Suprapubic skin (tissue), 4 donors: ENCODE data around the gene NKAIN2. TPM values are rescaled to one million over a fixed set of nuclear protein-coding genes. Genes with fewer than 3 reads are reported as not detected.

Experiments used
- DNase-seq, 2 donors: peaks; one replicate each; pipeline ENCODE4 v3.0.0-alpha.2; 2019; ENCODE audit warnings: low spot score in 2 of 2
- H3K27ac ChIP-seq: fragments of 200-600 bp; sonication (generic); one replicate; pipeline ENCODE4 v1.5.1; 2019
- H3K27me3 ChIP-seq: fragments of 200-600 bp; sonication (generic); one replicate; pipeline ENCODE4 v1.5.1; 2019
- H3K36me3 ChIP-seq: fragments of 200-600 bp; sonication (generic); one replicate; pipeline ENCODE4 v1.5.1; 2019
- H3K4me1 ChIP-seq: fragments of 200-600 bp; sonication (generic); one replicate; pipeline ENCODE4 v1.5.1; 2019
- H3K4me3 ChIP-seq: fragments of 200-600 bp; sonication (generic); one replicate; pipeline ENCODE4 v1.5.1; 2019; ENCODE audit warnings: mild to moderate bottlenecking
- H3K9me3 ChIP-seq: fragments of 200-600 bp; sonication (generic); one replicate; pipeline ENCODE4 v1.5.1; 2019
- EP300 ChIP-seq: sonication (generic); formaldehyde crosslinking; IDR thresholded peaks from one replicate; pipeline ENCODE4 v1.6.1; 2017; ENCODE audit warnings: antibody characterized with exemption
- POLR2A ChIP-seq, 2 donors: fragments of 450-650 bp; IDR thresholded peaks; one replicate each; pipeline ENCODE4 v1.6.1; 2017; ENCODE audit warnings: antibody characterized with exemption in 2 of 2, mild to moderate bottlenecking in 2 of 2, moderate library complexity in 2 of 2
- POLR2AphosphoS5 ChIP-seq, 3 donors: sonication (generic); formaldehyde crosslinking; IDR thresholded peaks; one replicate each; pipeline ENCODE4 v1.6.1; 2017; ENCODE audit warnings: antibody characterized with exemption in 3 of 3
- WGBS: methylation state at CpG from one replicate; pipeline ENCODE4 v1.1.5; 2018; 5-methylcytosine and 5-hydroxymethylcytosine counted together
- total RNA-seq, 4 donors: library from RNA; depleted of rRNA; stranded (reverse); fragments of >200 nt; gene quantifications; one replicate each; pipeline ENCODE4 v1.1.0, GENCODE V29; 2016
- TF ChIP-seq, protein P1 (sequence below), 2 donors: fragments of 200-600 bp in 1 of 2; fragments of 450-650 bp in 1 of 2; sonication (generic) in 1 of 2; IDR thresholded peaks; one replicate each; pipeline ENCODE4 v1.5.1; 2016 to 2019; ENCODE audit warnings: antibody characterized with exemption in 2 of 2, mild to moderate bottlenecking in 1 of 2, moderate library complexity in 1 of 2

The NKAIN2 gene
- total RNA-seq, 4 donors from 2014 or later: 0.40 TPM; not detected in 3

DNA sequence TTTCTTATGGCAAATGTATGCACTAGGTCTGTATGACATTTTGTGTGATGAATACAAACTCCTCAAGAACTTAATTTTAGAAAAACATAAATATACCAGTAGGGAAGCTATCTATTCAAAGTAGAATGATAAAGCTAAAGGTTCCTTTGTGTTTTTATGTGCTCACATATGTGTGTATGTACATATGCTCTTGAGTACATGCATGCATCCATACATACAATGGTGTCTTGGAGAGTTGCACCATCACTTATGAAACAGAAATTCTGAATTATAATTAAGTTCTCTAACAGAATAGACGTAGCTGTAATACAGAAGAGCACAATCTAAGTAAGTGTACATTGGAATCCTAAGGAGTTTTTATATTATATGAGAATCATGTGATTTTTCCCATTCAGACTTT lies 2.3 kb downstream of the NKAIN2 start:
- Histone ChIP-seq H3K27ac (no peak overlapping the region), H3K9me3 (no peaks in the 10 kb centered on the region), H3K4me1 (peaks cover 16% of the 10 kb centered on the region), H3K36me3 (no peaks in the 10 kb centered on the region), H3K4me3 (no peak overlapping the region), H3K27me3 (peaks cover 66% of the 10 kb centered on the region)
- TF ChIP-seq, protein P1, sequence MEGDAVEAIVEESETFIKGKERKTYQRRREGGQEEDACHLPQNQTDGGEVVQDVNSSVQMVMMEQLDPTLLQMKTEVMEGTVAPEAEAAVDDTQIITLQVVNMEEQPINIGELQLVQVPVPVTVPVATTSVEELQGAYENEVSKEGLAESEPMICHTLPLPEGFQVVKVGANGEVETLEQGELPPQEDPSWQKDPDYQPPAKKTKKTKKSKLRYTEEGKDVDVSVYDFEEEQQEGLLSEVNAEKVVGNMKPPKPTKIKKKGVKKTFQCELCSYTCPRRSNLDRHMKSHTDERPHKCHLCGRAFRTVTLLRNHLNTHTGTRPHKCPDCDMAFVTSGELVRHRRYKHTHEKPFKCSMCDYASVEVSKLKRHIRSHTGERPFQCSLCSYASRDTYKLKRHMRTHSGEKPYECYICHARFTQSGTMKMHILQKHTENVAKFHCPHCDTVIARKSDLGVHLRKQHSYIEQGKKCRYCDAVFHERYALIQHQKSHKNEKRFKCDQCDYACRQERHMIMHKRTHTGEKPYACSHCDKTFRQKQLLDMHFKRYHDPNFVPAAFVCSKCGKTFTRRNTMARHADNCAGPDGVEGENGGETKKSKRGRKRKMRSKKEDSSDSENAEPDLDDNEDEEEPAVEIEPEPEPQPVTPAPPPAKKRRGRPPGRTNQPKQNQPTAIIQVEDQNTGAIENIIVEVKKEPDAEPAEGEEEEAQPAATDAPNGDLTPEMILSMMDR (IDR thresholded peaks at IDR 0.05): no peak
- TF ChIP-seq POLR2A (IDR thresholded peaks at IDR 0.05) (no peak), EP300 (no peak), POLR2AphosphoS5 (IDR thresholded peaks at IDR 0.05) (no peak)
- WGBS: 62% methylated on average over 1 of the region's 1 CpG
- DNase-seq: no peak

DNA sequence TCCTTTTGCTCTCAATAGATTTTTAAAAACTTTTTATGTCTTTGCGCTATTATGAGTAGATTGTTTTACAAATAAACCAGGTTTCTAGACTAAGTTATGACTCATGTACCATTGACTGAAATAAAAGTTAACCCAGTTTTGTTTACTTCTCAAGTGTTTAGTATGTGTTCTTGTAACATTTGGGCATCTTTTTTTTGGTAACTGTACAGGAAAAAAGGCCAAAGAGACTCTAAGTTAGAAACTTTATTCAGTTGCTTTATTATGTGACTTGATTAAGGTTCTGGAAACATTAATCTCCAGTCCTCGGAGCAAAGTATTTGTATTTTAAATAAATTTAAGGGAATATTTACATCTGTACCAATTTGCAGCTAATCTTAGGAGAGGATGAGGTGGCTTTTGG lies 2.9 kb downstream of the NKAIN2 start:
- TF ChIP-seq EP300 (no peak), POLR2AphosphoS5 (IDR thresholded peaks at IDR 0.05) (no peak), POLR2A (IDR thresholded peaks at IDR 0.05) (no peak)
- TF ChIP-seq, protein P1 (IDR thresholded peaks at IDR 0.05): no peak
- Histone ChIP-seq H3K27ac (no peak overlapping the region), H3K27me3 (peaks cover 60% of the 10 kb centered on the region), H3K4me3 (no peak overlapping the region), H3K4me1 (peaks cover 16% of the 10 kb centered on the region), H3K36me3 (no peaks in the 10 kb centered on the region), H3K9me3 (no peaks in the 10 kb centered on the region)
- no peak for DNase-seq
- WGBS: 78% methylated on average over 2 of the region's 2 CpGs

DNA sequence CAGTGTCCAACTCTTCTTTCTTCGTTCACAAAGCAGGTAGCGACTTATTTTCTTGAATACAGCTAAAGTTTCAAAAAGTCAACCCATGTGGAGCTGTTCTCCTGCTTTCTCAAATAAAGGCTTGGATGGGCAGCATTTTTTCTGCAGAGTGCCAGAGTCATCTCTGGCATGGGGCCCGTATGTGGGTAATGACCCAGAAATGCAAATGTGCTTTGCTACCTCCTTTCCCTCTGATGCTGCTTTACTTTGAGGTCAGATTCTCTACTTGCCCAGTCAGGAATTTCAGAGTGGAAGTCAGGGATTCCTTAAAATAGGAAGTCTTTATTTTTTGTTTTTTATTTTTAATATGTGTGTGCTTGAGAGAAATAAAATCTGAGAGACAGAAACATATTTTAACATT lies 4.9 kb downstream of the NKAIN2 start:
- H3K27ac ChIP-seq: no peak overlapping the region
- H3K4me3 ChIP-seq: no peak overlapping the region
- 61% methylated on average over 3 of the region's 3 CpGs for WGBS
- no peaks in the 10 kb centered on the region for H3K9me3 ChIP-seq
- H3K36me3 ChIP-seq: no peaks in the 10 kb centered on the region
- H3K4me1 ChIP-seq: peaks cover 4% of the 10 kb centered on the region
- TF ChIP-seq POLR2AphosphoS5 (IDR thresholded peaks at IDR 0.05): no peak
- no peak for TF ChIP-seq POLR2A (IDR thresholded peaks at IDR 0.05)
- TF ChIP-seq, protein P1 (IDR thresholded peaks at IDR 0.05): no peak
- no peak for TF ChIP-seq EP300
- no peak for DNase-seq
- H3K27me3 ChIP-seq: peaks cover 45% of the 10 kb centered on the region

DNA sequence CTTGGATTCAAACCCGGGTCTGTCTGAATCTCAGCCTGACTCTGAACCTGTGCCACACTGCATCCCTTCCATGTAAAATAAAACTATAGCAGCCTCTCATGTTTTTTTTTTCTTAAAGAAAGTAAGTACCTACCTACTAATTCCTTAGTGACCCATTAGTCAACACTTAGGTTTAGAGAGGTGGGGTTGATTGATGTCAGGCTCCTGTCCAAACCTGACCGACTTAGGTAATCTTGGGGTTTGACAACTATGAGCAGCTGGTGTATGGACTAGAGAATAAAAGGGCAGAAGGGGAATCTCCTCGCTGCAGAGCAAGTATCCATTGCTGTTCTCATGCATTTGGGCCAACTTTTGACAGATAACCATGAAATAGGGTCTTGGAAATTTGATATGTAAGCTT lies 6.5 kb downstream of the NKAIN2 start:
- Histone ChIP-seq H3K4me3 (no peak overlapping the region), H3K27me3 (peaks cover 30% of the 10 kb centered on the region), H3K4me1 (no peaks in the 10 kb centered on the region), H3K9me3 (no peaks in the 10 kb centered on the region), H3K36me3 (no peaks in the 10 kb centered on the region), H3K27ac (no peak overlapping the region)
- no peak for TF ChIP-seq POLR2AphosphoS5 (IDR thresholded peaks at IDR 0.05)
- TF ChIP-seq, protein P1 (IDR thresholded peaks at IDR 0.05): no peak
- TF ChIP-seq EP300: no peak
- TF ChIP-seq POLR2A (IDR thresholded peaks at IDR 0.05): no peak
- 74% methylated on average over 3 of the region's 3 CpGs for WGBS
- no peak for DNase-seq

DNA sequence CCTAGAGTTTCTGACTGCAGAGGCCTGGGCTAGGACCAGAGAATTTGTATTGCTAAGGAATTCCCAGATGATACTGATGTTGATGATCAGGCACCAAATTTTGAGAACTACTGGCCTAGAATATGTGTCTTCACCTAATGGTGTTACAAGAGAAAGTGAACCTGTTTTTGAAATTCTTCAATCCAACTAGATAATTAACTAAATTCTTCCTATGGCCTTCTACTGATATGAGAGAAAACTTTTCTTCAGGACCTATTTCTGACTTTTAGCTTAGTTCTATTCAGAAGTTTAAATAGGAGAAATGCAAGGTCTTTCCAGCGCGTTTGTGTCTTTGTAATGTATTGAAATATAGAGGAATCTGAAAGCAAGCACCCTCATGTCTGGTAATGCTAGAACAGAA lies 7.3 kb downstream of the NKAIN2 start:
- Histone ChIP-seq H3K27ac (no peak overlapping the region), H3K27me3 (peaks cover 22% of the 10 kb centered on the region), H3K4me3 (no peak overlapping the region), H3K9me3 (no peaks in the 10 kb centered on the region), H3K36me3 (no peaks in the 10 kb centered on the region), H3K4me1 (no peaks in the 10 kb centered on the region)
- TF ChIP-seq POLR2AphosphoS5 (IDR thresholded peaks at IDR 0.05) (no peak), EP300 (no peak), POLR2A (IDR thresholded peaks at IDR 0.05) (no peak)
- TF ChIP-seq, protein P1 (IDR thresholded peaks at IDR 0.05): no peak
- DNase-seq: no peak
- WGBS: 95% methylated on average over 2 of the region's 2 CpGs
